Esophagus squamous epithelium (tissue), 4 donors: ENCODE data around the gene EPN2.
"Not testable (repeated sequence)": the region's sequence is repeated elsewhere in the genome, so short reads cannot be mapped to it uniquely, and the experiment has no call there.

Experiments used
- POLR2A ChIP-seq, 4 donors: fragments of 450-650 bp; IDR thresholded peaks; one replicate each; pipeline ENCODE4 v1.6.1; 2017; ENCODE audit warnings: antibody characterized with exemption in 4 of 4, mild to moderate bottlenecking in 4 of 4, moderate library complexity in 3 of 4
- TF ChIP-seq, protein P1 (sequence below), 6 experiments: fragments of 450-650 bp in 4 of 6; fragments of 200-600 bp in 2 of 6; sonication (generic) in 2 of 6; IDR thresholded peaks; one replicate each; pipeline ENCODE4 v1.5.1; 2016 to 2019; ENCODE audit warnings: antibody characterized with exemption in 6 of 6, mild to moderate bottlenecking in 4 of 6, moderate library complexity in 4 of 6

DNA sequence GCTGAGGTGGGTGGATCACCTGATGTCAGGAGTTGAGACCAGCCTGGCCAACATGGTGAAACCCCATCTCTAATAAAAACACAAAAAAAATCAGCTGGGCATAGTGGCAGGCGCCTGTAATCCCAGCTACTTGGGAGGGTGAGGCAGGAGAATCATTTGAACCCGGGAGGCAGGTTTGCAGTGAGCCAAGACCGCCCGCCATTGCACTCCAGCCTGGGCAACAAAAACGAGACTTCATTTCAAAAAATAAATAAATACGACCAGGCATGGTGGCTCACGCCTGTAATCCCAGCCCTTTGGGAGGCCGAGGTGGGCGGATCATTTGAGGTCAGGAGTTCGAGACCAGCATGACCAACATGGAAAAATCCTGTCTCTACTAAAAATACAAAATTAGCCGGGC, 116.2 kb downstream of the EPN2 start:
- not testable (repeated sequence) for TF ChIP-seq POLR2A (IDR thresholded peaks at IDR 0.05)
- TF ChIP-seq, protein P1, sequence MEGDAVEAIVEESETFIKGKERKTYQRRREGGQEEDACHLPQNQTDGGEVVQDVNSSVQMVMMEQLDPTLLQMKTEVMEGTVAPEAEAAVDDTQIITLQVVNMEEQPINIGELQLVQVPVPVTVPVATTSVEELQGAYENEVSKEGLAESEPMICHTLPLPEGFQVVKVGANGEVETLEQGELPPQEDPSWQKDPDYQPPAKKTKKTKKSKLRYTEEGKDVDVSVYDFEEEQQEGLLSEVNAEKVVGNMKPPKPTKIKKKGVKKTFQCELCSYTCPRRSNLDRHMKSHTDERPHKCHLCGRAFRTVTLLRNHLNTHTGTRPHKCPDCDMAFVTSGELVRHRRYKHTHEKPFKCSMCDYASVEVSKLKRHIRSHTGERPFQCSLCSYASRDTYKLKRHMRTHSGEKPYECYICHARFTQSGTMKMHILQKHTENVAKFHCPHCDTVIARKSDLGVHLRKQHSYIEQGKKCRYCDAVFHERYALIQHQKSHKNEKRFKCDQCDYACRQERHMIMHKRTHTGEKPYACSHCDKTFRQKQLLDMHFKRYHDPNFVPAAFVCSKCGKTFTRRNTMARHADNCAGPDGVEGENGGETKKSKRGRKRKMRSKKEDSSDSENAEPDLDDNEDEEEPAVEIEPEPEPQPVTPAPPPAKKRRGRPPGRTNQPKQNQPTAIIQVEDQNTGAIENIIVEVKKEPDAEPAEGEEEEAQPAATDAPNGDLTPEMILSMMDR (IDR thresholded peaks at IDR 0.05) = not testable (repeated sequence)
